AG10803 (cell line): ENCODE results near the gene TREH.

ENCODE experiments used
- DNase-seq: peaks from one replicate; pipeline ENCODE4 v3.0.0; 2010; ENCODE audit warnings: low read depth
- H3K4me3 ChIP-seq: 2 replicates; pipeline ENCODE4 v1.5.1; 2011; ENCODE audit warnings: mild to moderate bottlenecking, low read length, control low read depth
- TF ChIP-seq, protein P1 (sequence below): conservative IDR thresholded peaks from 2 replicates; pipeline ENCODE4 v1.5.1; 2011; ENCODE audit warnings: mild to moderate bottlenecking, low read length, control low read depth, inconsistent platforms

The TREH gene

GRCh38 chr11:118629761-118630661, 49.4 kb downstream of the TREH start:
- H3K4me3 ChIP-seq, result no peak overlapping the region
- TF ChIP-seq, protein P1, sequence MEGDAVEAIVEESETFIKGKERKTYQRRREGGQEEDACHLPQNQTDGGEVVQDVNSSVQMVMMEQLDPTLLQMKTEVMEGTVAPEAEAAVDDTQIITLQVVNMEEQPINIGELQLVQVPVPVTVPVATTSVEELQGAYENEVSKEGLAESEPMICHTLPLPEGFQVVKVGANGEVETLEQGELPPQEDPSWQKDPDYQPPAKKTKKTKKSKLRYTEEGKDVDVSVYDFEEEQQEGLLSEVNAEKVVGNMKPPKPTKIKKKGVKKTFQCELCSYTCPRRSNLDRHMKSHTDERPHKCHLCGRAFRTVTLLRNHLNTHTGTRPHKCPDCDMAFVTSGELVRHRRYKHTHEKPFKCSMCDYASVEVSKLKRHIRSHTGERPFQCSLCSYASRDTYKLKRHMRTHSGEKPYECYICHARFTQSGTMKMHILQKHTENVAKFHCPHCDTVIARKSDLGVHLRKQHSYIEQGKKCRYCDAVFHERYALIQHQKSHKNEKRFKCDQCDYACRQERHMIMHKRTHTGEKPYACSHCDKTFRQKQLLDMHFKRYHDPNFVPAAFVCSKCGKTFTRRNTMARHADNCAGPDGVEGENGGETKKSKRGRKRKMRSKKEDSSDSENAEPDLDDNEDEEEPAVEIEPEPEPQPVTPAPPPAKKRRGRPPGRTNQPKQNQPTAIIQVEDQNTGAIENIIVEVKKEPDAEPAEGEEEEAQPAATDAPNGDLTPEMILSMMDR, result no peak
- DNase-seq, result no peak

DNA sequence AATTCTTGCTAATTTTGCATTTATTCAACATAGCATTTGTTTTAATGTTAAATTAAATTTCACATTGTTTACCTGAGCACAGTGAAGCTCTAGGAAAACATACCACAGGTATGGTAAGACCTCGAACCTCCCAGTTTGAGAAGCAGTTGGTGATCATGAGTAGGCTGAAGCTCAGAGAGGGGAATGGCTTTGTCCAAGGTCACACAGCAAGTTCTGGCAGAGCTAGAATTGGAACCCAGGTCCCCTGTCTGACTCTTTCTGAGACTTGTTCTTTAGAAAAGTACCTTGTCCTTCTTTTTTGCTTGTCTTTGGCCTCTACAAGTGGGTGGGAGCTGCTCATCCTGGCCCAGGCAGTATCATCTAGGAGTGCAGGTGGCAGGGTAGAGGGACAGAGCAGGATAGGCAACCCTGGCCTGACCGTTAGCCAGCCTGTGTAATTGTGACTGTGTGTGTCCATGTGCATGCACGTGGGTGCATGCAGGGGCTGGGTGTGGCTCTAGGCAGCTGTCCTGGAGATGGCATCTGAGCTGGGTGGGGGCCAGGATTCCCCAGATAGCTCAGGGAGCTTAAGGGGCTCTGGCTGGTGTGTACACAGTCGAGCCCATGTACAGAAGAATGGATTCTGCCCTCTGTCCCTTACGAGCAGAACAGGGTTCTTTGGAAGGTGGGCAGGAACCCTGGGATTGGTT, 50.4 kb downstream of the TREH start:
- no peak overlapping the region for H3K4me3 ChIP-seq
- TF ChIP-seq, protein P1, result no peak
- DNase-seq, result no peak

GRCh38 chr11:118628432-118628831, 51.0 kb downstream of the TREH start:
- DNase-seq, result no peak
- no peak overlapping the region for H3K4me3 ChIP-seq
- TF ChIP-seq, protein P1, result no peak

- DNase-seq, result no peak
- no peak overlapping the region for H3K4me3 ChIP-seq
- TF ChIP-seq, protein P1, result no peak
Measured at GRCh38 chr11:118628031-118628430, 51.4 kb downstream of the TREH start.

DNA sequence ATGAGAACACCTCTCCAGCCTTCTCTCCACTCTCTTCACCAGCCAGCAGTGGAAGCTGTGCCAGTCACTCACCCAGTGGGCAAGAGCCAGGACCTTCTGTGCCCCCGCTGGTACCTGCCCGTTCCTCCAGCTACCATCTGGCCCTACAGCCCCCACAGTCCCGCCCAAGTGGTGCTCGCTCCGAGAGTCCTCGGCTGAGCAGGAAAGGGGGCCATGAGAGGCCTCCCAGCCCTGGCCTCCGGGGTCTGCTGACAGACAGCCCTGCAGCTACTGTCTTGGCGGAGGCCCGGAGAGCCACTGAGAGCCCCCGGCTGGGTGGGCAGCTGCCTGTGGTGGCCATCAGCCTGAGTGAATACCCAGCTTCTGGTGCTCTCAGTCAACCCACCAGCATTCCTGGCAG, 51.9 kb downstream of the TREH start:
- TF ChIP-seq, protein P1, result no peak
- no peak overlapping the region for H3K4me3 ChIP-seq
- no peak for DNase-seq

- DNase-seq, result no peak
- TF ChIP-seq, protein P1, result no peak
Measured at GRCh38 chr11:118625976-118626375, 53.5 kb downstream of the TREH start.

More at GRCh38 chr11:118625976-118626375, 53.5 kb downstream of the TREH start:
- no peak overlapping the region for H3K4me3 ChIP-seq
